ENCODE data around the gene TMEM184C. TPM values are rescaled to one million over a fixed set of nuclear protein-coding genes. Genes with fewer than 3 reads are reported as not detected.

TMEM184C gene
- total RNA-seq, 1 donor from 2014 or later = 39.7 TPM

DNA sequence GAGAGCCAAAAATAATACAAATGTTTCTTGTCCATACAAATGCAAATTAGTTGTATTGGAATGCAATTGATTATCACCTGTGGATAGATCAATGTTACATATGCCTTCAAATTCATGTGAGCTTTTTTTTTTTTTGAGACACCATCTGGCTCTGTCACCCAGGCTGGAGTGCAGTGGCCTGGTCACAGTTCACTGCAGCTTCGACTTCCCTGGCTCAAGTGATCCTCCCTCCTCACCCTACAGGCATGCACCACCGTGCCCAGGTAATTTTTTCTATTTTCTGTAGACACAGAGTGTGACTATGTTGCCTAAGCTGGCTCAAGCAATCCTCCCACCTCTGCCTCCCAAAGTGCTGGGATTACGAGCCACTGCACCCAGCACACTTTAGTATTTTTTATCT lies 38.6 kb upstream of the TMEM184C start:
- Mint-ChIP-seq H3K27me3 (ENCODE audit: unreplicated experiment) (no peaks in the 10 kb centered on the region), H3K4me1 (ENCODE audit: unreplicated experiment) (peaks cover 46% of the 10 kb centered on the region), H3K27ac (ENCODE audit: unreplicated experiment) (peak overlapping the region; percentile 81), H3K9me3 (ENCODE audit: unreplicated experiment) (peaks cover 4% of the 10 kb centered on the region), H3K4me3 (ENCODE audit: unreplicated experiment) (no peak overlapping the region), H3K36me3 (ENCODE audit: unreplicated experiment) (peaks cover 6% of the 10 kb centered on the region)
- DNase-seq (ENCODE audit: extremely low spot score, unreplicated experiment) = no peak
- TF ChIP-seq, protein P1, sequence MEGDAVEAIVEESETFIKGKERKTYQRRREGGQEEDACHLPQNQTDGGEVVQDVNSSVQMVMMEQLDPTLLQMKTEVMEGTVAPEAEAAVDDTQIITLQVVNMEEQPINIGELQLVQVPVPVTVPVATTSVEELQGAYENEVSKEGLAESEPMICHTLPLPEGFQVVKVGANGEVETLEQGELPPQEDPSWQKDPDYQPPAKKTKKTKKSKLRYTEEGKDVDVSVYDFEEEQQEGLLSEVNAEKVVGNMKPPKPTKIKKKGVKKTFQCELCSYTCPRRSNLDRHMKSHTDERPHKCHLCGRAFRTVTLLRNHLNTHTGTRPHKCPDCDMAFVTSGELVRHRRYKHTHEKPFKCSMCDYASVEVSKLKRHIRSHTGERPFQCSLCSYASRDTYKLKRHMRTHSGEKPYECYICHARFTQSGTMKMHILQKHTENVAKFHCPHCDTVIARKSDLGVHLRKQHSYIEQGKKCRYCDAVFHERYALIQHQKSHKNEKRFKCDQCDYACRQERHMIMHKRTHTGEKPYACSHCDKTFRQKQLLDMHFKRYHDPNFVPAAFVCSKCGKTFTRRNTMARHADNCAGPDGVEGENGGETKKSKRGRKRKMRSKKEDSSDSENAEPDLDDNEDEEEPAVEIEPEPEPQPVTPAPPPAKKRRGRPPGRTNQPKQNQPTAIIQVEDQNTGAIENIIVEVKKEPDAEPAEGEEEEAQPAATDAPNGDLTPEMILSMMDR (IDR thresholded peaks at IDR 0.05) = no peak

GRCh38 chr4:147580396-147580795 lies 36.8 kb upstream of the TMEM184C start:
- Mint-ChIP-seq H3K27ac (ENCODE audit: unreplicated experiment) (no peak overlapping the region), H3K4me1 (ENCODE audit: unreplicated experiment) (peaks cover 46% of the 10 kb centered on the region), H3K4me3 (ENCODE audit: unreplicated experiment) (no peak overlapping the region), H3K36me3 (ENCODE audit: unreplicated experiment) (peaks cover 12% of the 10 kb centered on the region), H3K9me3 (ENCODE audit: unreplicated experiment) (peaks cover 8% of the 10 kb centered on the region), H3K27me3 (ENCODE audit: unreplicated experiment) (no peaks in the 10 kb centered on the region)
- TF ChIP-seq, protein P1 (IDR thresholded peaks at IDR 0.05) = no peak
- no peak for DNase-seq (ENCODE audit: extremely low spot score, unreplicated experiment)

DNA sequence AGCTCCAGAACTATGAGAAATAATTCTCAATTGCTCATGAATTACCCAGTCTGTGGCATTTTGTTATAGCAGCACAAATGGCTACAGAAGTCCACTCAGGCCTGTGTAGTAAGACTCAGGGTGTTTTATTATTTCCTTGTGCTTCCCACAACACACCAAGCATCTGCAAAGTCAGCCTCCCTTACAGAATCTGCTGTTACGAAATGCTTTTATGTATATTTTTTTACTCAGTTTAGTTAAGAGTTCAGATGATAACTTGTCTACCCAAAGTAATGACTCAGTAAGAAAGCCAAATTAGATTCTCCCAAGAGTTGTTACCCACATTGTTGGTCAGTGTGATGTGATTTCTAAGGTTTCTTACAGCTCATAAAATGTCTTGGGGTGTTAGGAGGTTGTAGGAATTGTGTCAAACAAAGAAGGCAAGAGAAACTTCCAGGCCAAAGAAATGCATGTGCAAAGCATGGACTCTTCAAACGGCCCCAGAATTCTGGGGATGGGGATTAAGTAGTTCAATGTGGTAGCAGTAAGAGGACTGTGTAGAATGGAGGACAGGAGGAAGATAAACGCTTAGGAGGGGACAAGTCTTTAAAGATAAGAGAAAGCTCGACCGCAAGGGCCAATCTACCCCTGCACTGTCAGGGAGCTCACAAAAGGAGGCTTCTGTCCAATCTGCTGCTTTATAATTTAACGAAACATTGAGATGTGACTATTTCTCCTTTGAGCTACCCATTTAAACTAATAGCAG lies 35.4 kb upstream of the TMEM184C start:
- DNase-seq (ENCODE audit: extremely low spot score, unreplicated experiment) = no peak
- TF ChIP-seq, protein P1 (IDR thresholded peaks at IDR 0.05) = no peak
- H3K27ac Mint-ChIP-seq (ENCODE audit: unreplicated experiment) = peak overlapping the region; percentile 3
- no peaks in the 10 kb centered on the region for H3K27me3 Mint-ChIP-seq (ENCODE audit: unreplicated experiment)
- H3K9me3 Mint-ChIP-seq (ENCODE audit: unreplicated experiment) = peaks cover 11% of the 10 kb centered on the region
- H3K4me3 Mint-ChIP-seq (ENCODE audit: unreplicated experiment) = no peak overlapping the region
- H3K36me3 Mint-ChIP-seq (ENCODE audit: unreplicated experiment) = peaks cover 14% of the 10 kb centered on the region
- peaks cover 52% of the 10 kb centered on the region for H3K4me1 Mint-ChIP-seq (ENCODE audit: unreplicated experiment)

- Mint-ChIP-seq H3K9me3 (ENCODE audit: unreplicated experiment) (peaks cover 11% of the 10 kb centered on the region), H3K36me3 (ENCODE audit: unreplicated experiment) (peaks cover 14% of the 10 kb centered on the region), H3K27me3 (ENCODE audit: unreplicated experiment) (no peaks in the 10 kb centered on the region), H3K4me3 (ENCODE audit: unreplicated experiment) (no peak overlapping the region), H3K27ac (ENCODE audit: unreplicated experiment) (no peak overlapping the region), H3K4me1 (ENCODE audit: unreplicated experiment) (peaks cover 53% of the 10 kb centered on the region)
- TF ChIP-seq, protein P1 (IDR thresholded peaks at IDR 0.05) = no peak
- no peak for DNase-seq (ENCODE audit: extremely low spot score, unreplicated experiment)
Observed at GRCh38 chr4:147582386-147583060, 34.7 kb upstream of the TMEM184C start.

DNA sequence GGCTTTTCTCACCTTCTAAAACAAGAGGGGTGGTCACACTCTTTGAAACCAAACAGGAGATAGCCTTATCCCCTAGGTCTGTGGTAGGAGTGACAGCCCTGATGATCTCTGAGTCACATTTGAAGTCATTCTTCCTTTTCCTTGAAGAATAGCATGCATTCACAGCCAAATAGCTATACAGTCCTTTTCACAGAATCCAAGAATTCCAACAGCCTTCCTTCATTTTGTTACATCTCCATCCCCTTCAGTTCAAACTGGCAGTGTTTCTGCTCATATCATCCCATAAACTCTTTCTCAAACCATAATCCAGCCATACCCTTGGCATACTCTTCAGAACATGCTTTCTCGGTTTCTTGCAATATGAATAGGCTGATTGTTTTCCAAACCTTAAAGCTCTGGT lies 33.3 kb upstream of the TMEM184C start:
- H3K27me3 Mint-ChIP-seq (ENCODE audit: unreplicated experiment) = no peaks in the 10 kb centered on the region
- no peak overlapping the region for H3K27ac Mint-ChIP-seq (ENCODE audit: unreplicated experiment)
- TF ChIP-seq, protein P1 (IDR thresholded peaks at IDR 0.05) = no peak
- no peak overlapping the region for H3K4me3 Mint-ChIP-seq (ENCODE audit: unreplicated experiment)
- peaks cover 13% of the 10 kb centered on the region for H3K36me3 Mint-ChIP-seq (ENCODE audit: unreplicated experiment)
- peaks cover 51% of the 10 kb centered on the region for H3K4me1 Mint-ChIP-seq (ENCODE audit: unreplicated experiment)
- DNase-seq (ENCODE audit: extremely low spot score, unreplicated experiment) = no peak
- peaks cover 11% of the 10 kb centered on the region for H3K9me3 Mint-ChIP-seq (ENCODE audit: unreplicated experiment)
